MM.1S (cell line): Measurements from ENCODE around the gene CDH6.

ENCODE experiments used
- DNase-seq: peaks from one replicate; pipeline ENCODE4 v3.0.0-alpha.2; 2015
- H2AFZ ChIP-seq: fragments of 300-600 bp; sonication (generic); 2 replicates; pipeline ENCODE4 v1.6.0; 2016; ENCODE audit warnings: antibody characterized with exemption, low read length
- H3F3A ChIP-seq: fragments of 300-600 bp; sonication (generic); 2 replicates; pipeline ENCODE4 v1.6.1; 2016; ENCODE audit warnings: mild to moderate bottlenecking, antibody characterized with exemption, low read length, moderate library complexity, mixed read lengths; ENCODE audit not compliant: insufficient read depth
- H3K27ac ChIP-seq: fragments of 300-600 bp; sonication (generic); 2 replicates; pipeline ENCODE4 v1.5.1; 2016; ENCODE audit warnings: mild to moderate bottlenecking, low read length
- H3K27me3 ChIP-seq: fragments of 300-600 bp; sonication (generic); replicated peaks from 2 replicates; pipeline ENCODE4 v1.6.0; 2016; ENCODE audit warnings: low read length; ENCODE audit not compliant: insufficient read depth
- H3K36me3 ChIP-seq: fragments of 300-600 bp; sonication (generic); replicated peaks from 2 replicates; pipeline ENCODE4 v1.6.1; 2016; ENCODE audit warnings: mild to moderate bottlenecking, low read length, mixed read lengths; ENCODE audit not compliant: insufficient read depth
- H3K4me1 ChIP-seq: fragments of 300-600 bp; sonication (generic); 2 replicates; pipeline ENCODE4 v1.6.1; 2016; ENCODE audit warnings: low read length, mixed read lengths
- H3K4me2 ChIP-seq: fragments of 300-600 bp; sonication (generic); 2 replicates; pipeline ENCODE4 v1.6.0; 2016; ENCODE audit warnings: low read depth, low read length
- H3K4me3 ChIP-seq: fragments of 300-600 bp; sonication (generic); 2 replicates; pipeline ENCODE4 v1.5.1; 2016; ENCODE audit warnings: low read length, mixed read lengths
- H3K79me2 ChIP-seq: fragments of 300-600 bp; sonication (generic); 2 replicates; pipeline ENCODE4 v1.6.1; 2016; ENCODE audit warnings: mixed run types, low read length, mixed read lengths
- H3K9ac ChIP-seq: fragments of 300-600 bp; sonication (generic); 2 replicates; pipeline ENCODE4 v1.6.1; 2016; ENCODE audit warnings: low read length, mixed read lengths
- H3K9me2 ChIP-seq: fragments of 300-600 bp; sonication (generic); replicated peaks from 2 replicates; pipeline ENCODE4 v1.6.1; 2016; ENCODE audit warnings: mild to moderate bottlenecking, low read length, mixed read lengths; ENCODE audit not compliant: insufficient read depth
- H3K9me3 ChIP-seq: fragments of 300-600 bp; sonication (generic); replicated peaks from 2 replicates; pipeline ENCODE4 v1.6.1; 2016; ENCODE audit warnings: mild to moderate bottlenecking, low read length, mixed read lengths; ENCODE audit not compliant: insufficient read depth
- H4K20me1 ChIP-seq: fragments of 300-600 bp; sonication (generic); 2 replicates; pipeline ENCODE4 v1.6.1; 2016; ENCODE audit warnings: mild to moderate bottlenecking, low read length, moderate library complexity, mixed read lengths; ENCODE audit not compliant: insufficient read depth
- CTCF ChIP-seq: fragments of 300-600 bp; sonication (generic); IDR thresholded peaks from 2 replicates; pipeline ENCODE4 v1.5.1; 2016; ENCODE audit warnings: antibody characterized with exemption, low read length, mixed read lengths
- EZH2 ChIP-seq: fragments of 300-600 bp; sonication (generic); optimal IDR thresholded peaks from 2 replicates; pipeline ENCODE3; 2017; ENCODE audit warnings: low read depth, mild to moderate bottlenecking, antibody characterized with exemption, low read length, mixed read lengths
- EZH2phosphoT487 ChIP-seq: fragments of 300-600 bp; sonication (generic); IDR thresholded peaks from 2 replicates; pipeline ENCODE4 v1.6.1; 2018; ENCODE audit warnings: antibody characterized with exemption, low read length

Gene CDH6

GRCh38 chr5:31255041-31255440 lies 61.6 kb downstream of the CDH6 start:
- TF ChIP-seq CTCF (no peak), EZH2phosphoT487 (no peak), EZH2 (no peak)
- Histone ChIP-seq H4K20me1 (no peaks in the 10 kb centered on the region), H3K36me3 (no peaks in the 10 kb centered on the region), H3K4me1 (no peaks in the 10 kb centered on the region), H3K4me3 (no peak overlapping the region), H3K9me3 (no peaks in the 10 kb centered on the region), H2AFZ (no peak overlapping the region), H3K27ac (no peak overlapping the region), H3K9me2 (no peaks in the 10 kb centered on the region), H3K9ac (no peak overlapping the region), H3K79me2 (no peaks in the 10 kb centered on the region), H3K4me2 (no peak overlapping the region), H3F3A (no peaks in the 10 kb centered on the region), H3K27me3 (no peaks in the 10 kb centered on the region)
- no peak for DNase-seq

GRCh38 chr5:31268256-31268655 lies 74.8 kb downstream of the CDH6 start:
- Histone ChIP-seq H3K9ac (no peak overlapping the region), H3K79me2 (no peaks in the 10 kb centered on the region), H3F3A (no peaks in the 10 kb centered on the region), H3K36me3 (no peaks in the 10 kb centered on the region), H3K27ac (no peak overlapping the region), H3K9me2 (no peaks in the 10 kb centered on the region), H4K20me1 (no peaks in the 10 kb centered on the region), H3K4me1 (no peaks in the 10 kb centered on the region), H3K9me3 (no peaks in the 10 kb centered on the region), H3K27me3 (no peaks in the 10 kb centered on the region), H3K4me3 (no peak overlapping the region), H3K4me2 (no peak overlapping the region), H2AFZ (no peak overlapping the region)
- TF ChIP-seq CTCF (no peak), EZH2 (no peak), EZH2phosphoT487 (no peak)
- no peak for DNase-seq

GRCh38 chr5:31268686-31269085 lies 75.2 kb downstream of the CDH6 start:
- Histone ChIP-seq H3K9me2 (no peaks in the 10 kb centered on the region), H3K27me3 (no peaks in the 10 kb centered on the region), H3K9ac (no peak overlapping the region), H3K4me2 (no peak overlapping the region), H3K4me1 (no peaks in the 10 kb centered on the region), H3K4me3 (no peak overlapping the region), H4K20me1 (no peaks in the 10 kb centered on the region), H3F3A (no peaks in the 10 kb centered on the region), H3K79me2 (no peaks in the 10 kb centered on the region), H2AFZ (no peak overlapping the region), H3K36me3 (no peaks in the 10 kb centered on the region), H3K9me3 (no peaks in the 10 kb centered on the region), H3K27ac (no peak overlapping the region)
- TF ChIP-seq CTCF = no peak
- no peak for TF ChIP-seq EZH2
- no peak for TF ChIP-seq EZH2phosphoT487
- DNase-seq = no peak
